Spleen (tissue), 7 donors: Measurements from ENCODE around the gene ZNF697.

Source experiments
- POLR2A ChIP-seq, 3 donors: fragments of 450-650 bp; IDR thresholded peaks; one replicate each; pipeline ENCODE4 v1.5.1; 2017; ENCODE audit warnings: antibody characterized with exemption in 3 of 3, mild to moderate bottlenecking in 1 of 3
- TF ChIP-seq, protein P1 (sequence below), 11 experiments: fragments of 200-600 bp in 7 of 11; fragments of 450-650 bp in 4 of 11; sonication (generic) in 4 of 11; IDR thresholded peaks in 8 of 11; conservative IDR thresholded peaks in 3 of 11; 1 replicate in 7 of 11; 2 replicates in 4 of 11; pipeline versions ENCODE4 v1.4.0 to v1.8.0; 2016 to 2021; ENCODE audit warnings: antibody characterized with exemption in 11 of 11, inconsistent platforms in 4 of 11, mild to moderate bottlenecking in 1 of 11
- donor health status: DM: no; HTN: no; CAD: no; lungs with moderate emphysema.
- donor health status: DM: no; HTN: no; CAD: no.
- donor health status: DM: no; HTN: no; CAD: no.

DNA sequence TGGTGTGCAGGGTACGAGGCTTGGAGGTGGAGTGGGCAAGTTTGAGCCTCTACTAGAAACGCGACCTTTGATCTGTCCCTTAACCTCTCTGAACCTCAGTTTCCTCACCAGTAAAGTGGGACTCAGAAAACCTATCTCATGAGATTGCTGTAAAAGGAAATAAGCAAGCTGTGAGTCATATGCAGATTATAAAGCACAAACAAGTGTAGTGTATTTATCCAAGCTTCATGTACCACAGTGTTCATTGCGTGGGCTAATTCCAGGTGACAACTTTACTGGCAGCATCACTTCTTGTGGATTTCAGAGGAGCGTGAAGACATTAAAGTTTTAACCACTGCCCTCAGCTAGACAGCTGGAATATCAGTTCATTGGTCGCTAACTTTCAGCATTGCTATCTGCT lies 44.4 kb downstream of the ZNF697 start:
- no peak for TF ChIP-seq POLR2A (IDR thresholded peaks at IDR 0.05)
- TF ChIP-seq, protein P1, sequence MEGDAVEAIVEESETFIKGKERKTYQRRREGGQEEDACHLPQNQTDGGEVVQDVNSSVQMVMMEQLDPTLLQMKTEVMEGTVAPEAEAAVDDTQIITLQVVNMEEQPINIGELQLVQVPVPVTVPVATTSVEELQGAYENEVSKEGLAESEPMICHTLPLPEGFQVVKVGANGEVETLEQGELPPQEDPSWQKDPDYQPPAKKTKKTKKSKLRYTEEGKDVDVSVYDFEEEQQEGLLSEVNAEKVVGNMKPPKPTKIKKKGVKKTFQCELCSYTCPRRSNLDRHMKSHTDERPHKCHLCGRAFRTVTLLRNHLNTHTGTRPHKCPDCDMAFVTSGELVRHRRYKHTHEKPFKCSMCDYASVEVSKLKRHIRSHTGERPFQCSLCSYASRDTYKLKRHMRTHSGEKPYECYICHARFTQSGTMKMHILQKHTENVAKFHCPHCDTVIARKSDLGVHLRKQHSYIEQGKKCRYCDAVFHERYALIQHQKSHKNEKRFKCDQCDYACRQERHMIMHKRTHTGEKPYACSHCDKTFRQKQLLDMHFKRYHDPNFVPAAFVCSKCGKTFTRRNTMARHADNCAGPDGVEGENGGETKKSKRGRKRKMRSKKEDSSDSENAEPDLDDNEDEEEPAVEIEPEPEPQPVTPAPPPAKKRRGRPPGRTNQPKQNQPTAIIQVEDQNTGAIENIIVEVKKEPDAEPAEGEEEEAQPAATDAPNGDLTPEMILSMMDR (IDR thresholded peaks at IDR 0.05 in 8 of 11, conservative IDR thresholded peaks at IDR 0.05 in 3 of 11): no peak
